HepG2 (cell line): ENCODE results near the gene APOC1. TPM values are rescaled to one million over a fixed set of nuclear protein-coding genes. Genes with fewer than 3 reads are reported as not detected.
A peak's percentile ranks its signal among the peaks of the same experiment; 100 is the strongest.

Experiments used
- ARID5B ChIP-seq: IDR thresholded peaks from 2 replicates; pipeline ENCODE4 v1.4.0; 2020; ENCODE audit warnings: mild to moderate bottlenecking, missing genetic modification reagents
- ATF2 ChIP-seq: sonication (generic); formaldehyde crosslinking; IDR thresholded peaks from 2 replicates; pipeline ENCODE4 v1.4.0; 2020; ENCODE audit warnings: missing genetic modification reagents
- ATRX ChIP-seq: sonication (generic); formaldehyde crosslinking; IDR thresholded peaks from 2 replicates; pipeline ENCODE4 v1.4.0; 2020; ENCODE audit warnings: missing genetic modification reagents, borderline replicate concordance
- CEBPB ChIP-seq: IDR thresholded peaks from 2 replicates; pipeline ENCODE4 v1.6.1; 2011; ENCODE audit warnings: low read depth, low read length, improper control_type of control experiment, borderline replicate concordance
- HDAC1 ChIP-seq: sonication (generic); formaldehyde crosslinking; IDR thresholded peaks from 2 replicates; pipeline ENCODE4 v1.5.1; 2020; ENCODE audit warnings: mild to moderate bottlenecking, missing genetic modification reagents
- KAT2B ChIP-seq: fragments of 150-350 bp; IDR thresholded peaks from 2 replicates; pipeline ENCODE4 v1.6.1; 2014; ENCODE audit warnings: low read depth, low read length, borderline replicate concordance
- KDM6A ChIP-seq: IDR thresholded peaks from 2 replicates; pipeline ENCODE4 v1.6.1; 2016; ENCODE audit warnings: low read depth
- NKX3-1 ChIP-seq: sonication (generic); formaldehyde crosslinking; IDR thresholded peaks from 2 replicates; pipeline ENCODE4 v1.5.0; 2020; ENCODE audit warnings: missing genetic modification reagents
- NRL ChIP-seq: sonication (generic); formaldehyde crosslinking; IDR thresholded peaks from 2 replicates; pipeline ENCODE4 v1.5.0; 2020; ENCODE audit warnings: missing genetic modification reagents, mild to moderate bottlenecking, moderate library complexity, borderline replicate concordance
- POLR2A ChIP-seq, 2 experiments: IDR thresholded peaks; 2 replicates each; pipeline ENCODE4 v1.6.1; 2011; ENCODE audit warnings: low read depth in 2 of 2, low read length in 2 of 2, mild to moderate bottlenecking in 1 of 2, moderate library complexity in 1 of 2; ENCODE audit not compliant: insufficient read depth in 1 of 2
- PRDM15 ChIP-seq: sonication (generic); formaldehyde crosslinking; IDR thresholded peaks from 2 replicates; pipeline ENCODE4 v1.4.0; 2020; ENCODE audit warnings: missing genetic modification reagents
- SP5 ChIP-seq: IDR thresholded peaks from 2 replicates; pipeline ENCODE4 v1.6.1; 2016; ENCODE audit warnings: low read depth, borderline replicate concordance
- ZBTB2 ChIP-seq: sonication (generic); formaldehyde crosslinking; IDR thresholded peaks from 2 replicates; pipeline ENCODE4 v1.8.0; 2022; ENCODE audit warnings: low read depth, missing genetic modification reagents
- ZNF574 ChIP-seq: sonication (generic); formaldehyde crosslinking; IDR thresholded peaks from 2 replicates; pipeline ENCODE4 v1.4.0; 2020; ENCODE audit warnings: missing genetic modification reagents
- ZNF878 ChIP-seq: sonication (generic); formaldehyde crosslinking; IDR thresholded peaks from 2 replicates; pipeline ENCODE4 v1.8.1; 2023; ENCODE audit warnings: mild to moderate bottlenecking, missing genetic modification reagents, moderate library complexity
- polyA plus RNA-seq, 8 experiments: library from polyadenylated mRNA; depleted of rRNA in 3 of 8; stranded (reverse) in 7 of 8; unstranded in 1 of 8; fragments of >200 nt; fragmentation: Illumina TruSeq in 4 of 8; extraction: Trizol in 4 of 8; gene quantifications; 2 replicates each; pipeline versions ENCODE4 v1.2.1 to v1.2.3, GENCODE V29; 2011 to 2016; ENCODE audit warnings: low read depth in 4 of 8, missing spikeins in 1 of 8, mixed read lengths in 1 of 8; ENCODE audit not compliant: insufficient read depth in 1 of 8
- total RNA-seq, 5 experiments: library from RNA; depleted of rRNA; stranded (reverse); fragments of >200 nt; fragmentation: Illumina TruSeq; extraction: Trizol; gene quantifications; 2 replicates each; pipeline ENCODE4 v1.2.3, GENCODE V29; 2016; ENCODE audit warnings: low read depth in 1 of 5

Gene APOC1
- total and polyA plus RNA-seq, 2 of the 13 experiments (the other 11 are each of a cell fraction or from before 2014, with no cell fraction given), result 600 to 1,235 TPM

GRCh38 chr19:44903602-44904425 is 10.6 kb upstream of the APOC1 start (continued):
- peak; percentile 82 for TF ChIP-seq ARID5B (CRISPR knock-in tag)
- TF ChIP-seq ATRX, result no peak
- no peak for TF ChIP-seq KAT2B
- peak; percentile 77 for TF ChIP-seq KDM6A
- peak; percentile 77 for TF ChIP-seq NRL (CRISPR knock-in tag)
- TF ChIP-seq NKX3-1 (CRISPR knock-in tag), result no peak
- peak; percentile 56; the same call in 1 of the 2 replicates for TF ChIP-seq ATF2
- 0 out of 2 replicates have a peak, but pooled peaks have one; percentile 27 for TF ChIP-seq ZNF878 (CRISPR knock-in tag)
- peak; percentile 32 to 62 for TF ChIP-seq POLR2A (IDR thresholded peaks at IDR 0.05; ENCODE audit: insufficient read depth in 1 of 2, low read depth in 2 of 2, low read length in 2 of 2)
- peak; percentile 50 for TF ChIP-seq ZBTB2 (CRISPR knock-in tag)
- TF ChIP-seq SP5 (CRISPR knock-in tag), result peak; percentile 56; the same call in 1 of the 2 replicates
- TF ChIP-seq ZNF574 (CRISPR knock-in tag), result peak; percentile 68; the same call in 1 of the 2 replicates
- peak; percentile 95 for TF ChIP-seq HDAC1
- no peak for TF ChIP-seq CEBPB
- 0 out of 2 replicates have a peak, but pooled peaks have one; percentile 26 for TF ChIP-seq PRDM15 (CRISPR knock-in tag)
